ENCODE results near the gene NOD2.
A peak's percentile ranks its signal among the peaks of the same experiment; 100 is the strongest.

DNA sequence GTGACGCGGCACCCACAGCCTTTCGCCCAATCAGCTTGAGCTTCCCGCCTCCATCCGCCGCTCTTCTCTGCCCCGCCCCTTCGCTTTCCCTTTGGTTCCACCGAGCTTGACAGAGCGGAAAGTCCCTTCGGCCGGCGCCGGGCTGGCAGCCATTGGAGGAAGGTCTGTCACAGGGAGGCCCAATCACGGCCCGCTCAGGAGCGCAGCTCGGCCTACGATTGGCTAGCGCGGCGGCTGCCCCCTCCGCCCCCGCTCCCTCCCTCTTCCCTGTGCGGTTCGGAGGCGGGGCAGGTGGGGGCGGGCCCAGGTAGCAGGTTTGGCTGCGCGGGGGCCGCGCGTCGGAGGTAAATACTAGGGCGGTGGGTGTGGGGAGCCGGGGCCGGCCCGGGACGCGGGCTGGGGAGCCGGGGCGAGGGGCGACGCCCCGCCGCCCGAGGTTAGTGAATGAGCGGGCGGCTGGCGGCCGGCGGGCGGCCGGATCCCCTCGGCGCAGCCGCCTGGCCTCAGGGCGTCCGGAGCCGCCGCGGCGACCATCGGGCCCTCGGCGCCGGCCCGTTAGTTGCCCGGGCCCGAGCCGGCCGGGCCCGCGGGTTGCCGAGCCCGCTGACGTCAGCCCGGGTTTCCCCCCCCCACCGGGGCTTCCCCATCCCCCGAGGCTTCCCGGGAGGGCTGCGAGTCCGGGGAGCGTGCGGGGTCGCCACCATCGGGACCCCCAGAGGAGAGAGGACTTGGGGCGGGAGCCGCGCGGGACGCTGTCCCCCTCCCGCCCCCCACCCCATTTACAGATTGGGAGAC is 48.6 kb downstream of the NOD2 start, which contains the start of gene CYLD:
- TF ChIP-seq, protein P1, sequence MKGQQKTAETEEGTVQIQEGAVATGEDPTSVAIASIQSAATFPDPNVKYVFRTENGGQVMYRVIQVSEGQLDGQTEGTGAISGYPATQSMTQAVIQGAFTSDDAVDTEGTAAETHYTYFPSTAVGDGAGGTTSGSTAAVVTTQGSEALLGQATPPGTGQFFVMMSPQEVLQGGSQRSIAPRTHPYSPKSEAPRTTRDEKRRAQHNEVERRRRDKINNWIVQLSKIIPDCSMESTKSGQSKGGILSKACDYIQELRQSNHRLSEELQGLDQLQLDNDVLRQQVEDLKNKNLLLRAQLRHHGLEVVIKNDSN (CRISPR knock-in tag; IDR thresholded peaks at IDR 0.05) = 0 out of 2 replicates have a peak, but pooled peaks have one; percentile 20
- TF ChIP-seq ZBTB21 (CRISPR knock-in tag; IDR thresholded peaks at IDR 0.05; ENCODE audit: borderline replicate concordance) = no peak
